ENCODE measurements around the gene MAP2. TPM values are rescaled to one million over a fixed set of nuclear protein-coding genes. Genes with fewer than 3 reads are reported as not detected.

MAP2 gene
- total and polyA plus RNA-seq, 10 of the 15 experiments (the other 5 are each of a cell fraction or from before 2014, with no cell fraction given): 0.01 TPM; not detected in 9

DNA sequence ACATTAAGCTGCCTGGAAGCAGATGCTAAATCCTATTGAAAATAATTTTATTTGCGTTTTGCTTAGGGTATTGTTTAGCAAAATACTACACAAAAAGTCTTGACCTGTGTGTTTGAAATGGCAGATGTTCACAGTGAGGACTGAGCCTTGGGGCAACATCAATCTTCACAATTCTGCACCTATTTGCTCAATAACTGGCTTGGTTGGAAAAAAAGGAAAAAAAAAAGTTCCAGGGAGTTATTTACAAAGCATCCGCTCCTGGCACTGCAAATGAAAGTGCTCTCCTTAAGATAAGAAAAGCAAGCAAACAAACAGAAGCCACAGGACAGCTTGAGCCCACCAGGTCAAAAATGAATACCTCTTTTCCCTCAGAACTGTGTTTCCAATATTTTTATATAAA is 77.7 kb downstream of the MAP2 start:
- 45% methylated on average over 2 of the region's 2 CpGs for WGBS (ENCODE audit: insufficient coverage, insufficient replicate concordance, low lambda C conversion rate, missing lambda C conversion rate)
- peaks cover 0 to 2% of the 10 kb centered on the region in 2 experiments; a peak in 1 of 4 replicates for H3K27me3 ChIP-seq (replicated peaks in 1 of 2; ENCODE audit: control insufficient read depth in 2 of 2, insufficient read depth in 2 of 2, low read length in 1 of 2)
- ChIA-PET RAD21 (ENCODE audit: unreplicated experiment) (no interaction called here), SMC1A (ENCODE audit: uncharacterized antibody, unreplicated experiment) (no interaction called here), CTCF (no interaction called here), POLR2A (no interaction called here)
- H3K79me2 ChIP-seq (ENCODE audit: control insufficient read depth, insufficient read depth, low read length): no peaks in the 10 kb centered on the region
- DNase-seq (ENCODE audit: low read depth, low spot score) (no peak), FAIRE-seq (no peak), ATAC-seq (no peak)
- in situ Hi-C loops (cut with MboI) (no loop called here), intact Hi-C loops (cut with micrococcal nuclease; ENCODE audit: unreplicated experiment) (no loop called here)
- H3K4me3 ChIP-seq: no peak overlapping the region
- no peak overlapping the region for H3K4me2 ChIP-seq (ENCODE audit: control insufficient read depth, insufficient read depth)
- no peak overlapping the region for H3K27ac ChIP-seq (ENCODE audit: control insufficient read depth, insufficient read depth)
- H4K20me1 ChIP-seq (ENCODE audit: control insufficient read depth, insufficient read depth): no peaks in the 10 kb centered on the region
- H3K36me3 ChIP-seq (ENCODE audit: control insufficient read depth in 2 of 2, insufficient read depth in 2 of 2, low read length in 1 of 2): no peaks in the 10 kb centered on the region
- H3K9me3 ChIP-seq (replicated peaks; ENCODE audit: control insufficient read depth, insufficient read depth, low read length): no peaks in the 10 kb centered on the region
- BruUV-seq (replicated peaks): no TSS peak
- H3K9ac ChIP-seq (ENCODE audit: control insufficient read depth, insufficient read depth, low read length): no peak overlapping the region
- H2AFZ ChIP-seq (ENCODE audit: control insufficient read depth, low read depth, low read length): no peak overlapping the region
- no peaks in the 10 kb centered on the region for H3K4me1 ChIP-seq (ENCODE audit: control insufficient read depth, insufficient read depth, low read length)
- no peak for TF ChIP-seq ZBTB40 (IDR thresholded peaks at IDR 0.05; ENCODE audit: borderline replicate concordance)
- no peak for TF ChIP-seq HDGF (IDR thresholded peaks at IDR 0.05)
- no peak for TF ChIP-seq DPF2 (IDR thresholded peaks at IDR 0.05)
- TF ChIP-seq EED (IDR thresholded peaks at IDR 0.05; ENCODE audit: low read depth): no peak
- no peak for TF ChIP-seq ZZZ3 (IDR thresholded peaks at IDR 0.05; ENCODE audit: control insufficient read depth, insufficient read length, low read depth)
- no peak for TF ChIP-seq ETV6 (conservative IDR thresholded peaks at IDR 0.05 in 1 of 2, IDR thresholded peaks at IDR 0.05 in 1 of 2; ENCODE audit: borderline replicate concordance in 1 of 2, low read depth in 1 of 2)
- no peak for TF ChIP-seq GATAD2B (conservative IDR thresholded peaks at IDR 0.05; ENCODE audit: low read depth)
- no peak for TF ChIP-seq MAX (IDR thresholded peaks at IDR 0.05; ENCODE audit: low read depth, low read length)
- TF ChIP-seq, protein P1, sequence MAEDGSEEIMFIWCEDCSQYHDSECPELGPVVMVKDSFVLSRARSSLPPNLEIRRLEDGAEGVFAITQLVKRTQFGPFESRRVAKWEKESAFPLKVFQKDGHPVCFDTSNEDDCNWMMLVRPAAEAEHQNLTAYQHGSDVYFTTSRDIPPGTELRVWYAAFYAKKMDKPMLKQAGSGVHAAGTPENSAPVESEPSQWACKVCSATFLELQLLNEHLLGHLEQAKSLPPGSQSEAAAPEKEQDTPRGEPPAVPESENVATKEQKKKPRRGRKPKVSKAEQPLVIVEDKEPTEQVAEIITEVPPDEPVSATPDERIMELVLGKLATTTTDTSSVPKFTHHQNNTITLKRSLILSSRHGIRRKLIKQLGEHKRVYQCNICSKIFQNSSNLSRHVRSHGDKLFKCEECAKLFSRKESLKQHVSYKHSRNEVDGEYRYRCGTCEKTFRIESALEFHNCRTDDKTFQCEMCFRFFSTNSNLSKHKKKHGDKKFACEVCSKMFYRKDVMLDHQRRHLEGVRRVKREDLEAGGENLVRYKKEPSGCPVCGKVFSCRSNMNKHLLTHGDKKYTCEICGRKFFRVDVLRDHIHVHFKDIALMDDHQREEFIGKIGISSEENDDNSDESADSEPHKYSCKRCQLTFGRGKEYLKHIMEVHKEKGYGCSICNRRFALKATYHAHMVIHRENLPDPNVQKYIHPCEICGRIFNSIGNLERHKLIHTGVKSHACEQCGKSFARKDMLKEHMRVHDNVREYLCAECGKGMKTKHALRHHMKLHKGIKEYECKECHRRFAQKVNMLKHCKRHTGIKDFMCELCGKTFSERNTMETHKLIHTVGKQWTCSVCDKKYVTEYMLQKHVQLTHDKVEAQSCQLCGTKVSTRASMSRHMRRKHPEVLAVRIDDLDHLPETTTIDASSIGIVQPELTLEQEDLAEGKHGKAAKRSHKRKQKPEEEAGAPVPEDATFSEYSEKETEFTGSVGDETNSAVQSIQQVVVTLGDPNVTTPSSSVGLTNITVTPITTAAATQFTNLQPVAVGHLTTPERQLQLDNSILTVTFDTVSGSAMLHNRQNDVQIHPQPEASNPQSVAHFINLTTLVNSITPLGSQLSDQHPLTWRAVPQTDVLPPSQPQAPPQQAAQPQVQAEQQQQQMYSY (CRISPR knock-in tag; IDR thresholded peaks at IDR 0.05): no peak
- no peak for TF ChIP-seq ZBTB4 (CRISPR knock-in tag; IDR thresholded peaks at IDR 0.05)
- TF ChIP-seq PML (IDR thresholded peaks at IDR 0.05; ENCODE audit: low read length): no peak

All from GM12878 (cell line).